ENCODE results near the gene PHRF1.
A peak's percentile ranks its signal among the peaks of the same experiment; 100 is the strongest.

PHRF1 gene

DNA sequence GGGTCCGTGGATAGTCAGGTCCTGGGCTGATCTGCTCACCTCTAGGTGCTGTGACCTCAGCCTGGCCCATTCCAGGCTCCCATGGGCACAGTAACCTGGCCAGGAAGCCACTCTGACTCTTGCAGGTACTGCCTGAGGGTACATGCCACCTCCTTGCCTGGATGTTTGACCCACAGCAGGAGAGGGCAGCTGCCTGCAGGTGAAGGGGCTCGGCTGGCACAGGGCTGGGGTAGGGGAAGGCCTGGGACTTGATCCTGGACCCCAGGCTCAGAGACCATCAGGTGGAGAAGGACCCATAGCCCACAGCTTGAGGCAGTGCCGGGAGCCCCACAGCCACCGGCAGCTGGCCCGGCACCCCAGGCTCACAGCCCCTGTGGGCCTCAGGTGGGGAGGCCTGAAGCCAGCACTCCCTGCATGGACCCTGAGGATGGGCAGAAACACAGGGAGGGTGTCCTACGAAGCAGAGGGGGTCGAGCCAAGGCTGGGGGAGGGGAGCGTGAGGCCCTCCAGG, 36.2 kb upstream of the PHRF1 start:
- DNase-seq (ENCODE audit: low read depth), result no peak

DNA sequence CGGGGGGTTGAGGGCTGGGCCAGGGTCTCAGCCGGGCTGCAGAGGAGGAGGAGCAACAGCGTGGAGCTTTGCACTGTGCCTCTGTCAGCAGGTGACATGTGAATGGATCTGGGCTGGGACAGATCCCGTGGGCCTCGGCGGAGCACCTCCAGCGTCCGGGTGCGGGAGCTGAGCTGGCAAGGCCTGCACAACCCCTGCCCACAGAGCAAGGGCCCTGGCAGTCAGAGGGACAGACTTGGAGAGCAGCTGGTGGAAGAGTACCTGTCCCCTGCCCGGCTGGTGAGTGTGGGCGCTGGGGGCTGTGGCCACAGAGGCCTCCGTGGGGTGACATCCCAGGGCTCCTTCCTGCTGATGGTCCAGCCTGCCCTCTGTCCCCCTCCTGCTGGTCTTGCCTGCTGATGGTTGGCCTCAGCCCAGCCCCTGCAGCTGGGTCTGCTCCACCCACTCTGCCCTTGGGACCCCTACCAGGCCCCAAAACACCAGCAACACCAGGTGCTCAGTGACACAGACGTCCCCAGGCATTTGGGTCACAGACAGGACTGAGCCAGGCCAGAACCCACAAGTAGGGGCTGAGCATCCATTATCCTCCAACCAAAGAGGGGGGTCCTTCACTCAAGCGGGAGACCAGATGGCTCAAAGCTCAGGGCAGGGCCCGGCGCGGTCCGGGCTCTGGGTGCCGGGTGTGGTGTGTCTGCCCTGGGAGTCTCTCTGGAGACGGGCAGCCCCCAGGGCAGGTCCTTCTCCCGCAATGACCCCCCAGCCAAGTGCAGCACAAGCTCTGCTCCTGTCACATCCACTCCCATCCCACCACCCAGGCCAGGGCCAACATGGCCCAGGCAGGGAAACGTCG, 35.5 kb upstream of the PHRF1 start:
- no peak for DNase-seq (ENCODE audit: low read depth)

DNA sequence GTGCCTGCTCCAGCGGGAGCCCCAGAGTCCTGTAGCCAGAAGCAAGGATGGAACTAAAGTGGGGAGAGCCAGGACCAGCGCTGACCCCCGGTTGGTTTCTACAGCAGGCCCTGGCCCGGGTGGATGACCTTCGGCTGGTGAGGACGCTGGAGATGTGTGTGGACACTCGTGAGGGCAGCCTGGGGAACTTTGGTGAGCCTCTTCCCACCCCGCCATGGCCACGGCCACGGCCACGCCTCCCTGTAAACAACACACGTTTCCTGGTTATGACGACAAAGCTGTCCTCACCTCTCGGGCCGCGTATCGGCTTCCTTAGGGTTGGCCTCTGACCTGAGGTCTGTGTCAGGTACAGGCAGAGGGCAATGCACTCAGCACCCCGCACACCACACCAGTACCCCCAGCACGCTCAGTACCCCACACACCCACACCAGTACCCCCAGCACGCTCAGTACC, 34.8 kb upstream of the PHRF1 start:
- DNase-seq (ENCODE audit: low read depth), result no peak

GRCh38 chr11:544817-545166, 31.5 kb upstream of the PHRF1 start:
- no peak for DNase-seq (ENCODE audit: low read depth)

DNA sequence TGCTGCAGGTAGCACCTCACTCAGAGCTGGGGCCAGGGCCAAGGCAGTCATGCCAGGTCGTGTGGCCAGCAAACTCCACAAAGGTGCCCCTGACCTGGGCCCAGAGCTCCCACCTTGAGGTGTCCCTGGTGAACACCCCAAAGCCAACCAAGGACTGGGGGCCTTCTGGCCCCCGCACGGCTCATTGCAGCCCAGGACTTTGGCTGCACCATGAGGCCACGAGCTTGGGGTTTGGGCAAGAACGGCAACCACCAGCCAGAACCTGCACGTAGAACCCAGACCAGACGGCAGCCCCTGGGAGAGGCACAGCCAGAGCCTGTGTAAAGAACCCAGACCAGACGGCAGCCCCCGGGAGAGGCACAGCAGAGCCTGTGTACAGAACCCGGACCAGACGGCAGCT, 31.1 kb upstream of the PHRF1 start:
- DNase-seq (ENCODE audit: low read depth), result no peak

DNA sequence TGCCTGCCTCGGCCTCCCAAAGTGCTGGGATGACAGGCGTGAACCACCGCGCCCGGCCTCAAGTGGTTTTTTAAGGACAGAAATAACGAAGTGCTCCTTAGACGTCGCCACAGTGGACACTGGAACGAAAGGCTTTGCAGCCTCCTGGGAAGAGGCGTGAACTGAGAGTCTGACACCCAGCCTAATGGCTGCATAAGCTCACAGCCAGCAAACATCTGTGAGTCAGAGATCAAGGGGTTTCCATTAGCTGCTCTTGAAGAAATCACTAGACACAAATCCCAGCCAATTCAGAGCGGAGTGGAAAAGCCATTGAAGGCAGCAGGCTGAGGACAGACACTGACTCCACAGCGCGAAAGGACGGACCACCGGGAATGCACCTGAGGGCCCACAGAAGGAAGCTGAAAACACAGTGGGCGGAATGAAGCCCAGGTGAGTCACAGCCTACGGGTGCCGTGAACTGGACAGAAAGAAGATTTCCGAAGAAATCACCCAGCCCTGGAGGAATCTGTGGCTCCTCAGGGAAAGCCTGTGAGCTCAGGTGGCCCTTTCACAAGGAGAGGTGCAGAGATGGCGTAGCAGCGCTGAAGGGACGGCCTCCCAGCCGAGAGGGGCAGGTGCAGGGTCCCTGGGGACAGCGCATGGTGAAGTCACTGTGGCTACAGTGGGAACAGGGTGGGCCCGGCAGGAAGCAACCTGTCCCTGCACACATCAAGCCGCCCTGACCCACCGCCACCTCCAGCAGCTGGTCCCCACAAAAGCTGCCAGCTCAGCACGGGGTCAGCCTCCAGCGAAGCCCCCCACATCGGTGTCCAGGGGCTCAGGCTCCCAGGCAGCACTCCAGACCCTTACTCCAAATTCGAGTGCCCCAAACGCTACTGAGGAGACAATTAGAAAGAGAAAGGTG, 27.3 kb upstream of the PHRF1 start:
- DNase-seq (ENCODE audit: low read depth), result no peak

DNA sequence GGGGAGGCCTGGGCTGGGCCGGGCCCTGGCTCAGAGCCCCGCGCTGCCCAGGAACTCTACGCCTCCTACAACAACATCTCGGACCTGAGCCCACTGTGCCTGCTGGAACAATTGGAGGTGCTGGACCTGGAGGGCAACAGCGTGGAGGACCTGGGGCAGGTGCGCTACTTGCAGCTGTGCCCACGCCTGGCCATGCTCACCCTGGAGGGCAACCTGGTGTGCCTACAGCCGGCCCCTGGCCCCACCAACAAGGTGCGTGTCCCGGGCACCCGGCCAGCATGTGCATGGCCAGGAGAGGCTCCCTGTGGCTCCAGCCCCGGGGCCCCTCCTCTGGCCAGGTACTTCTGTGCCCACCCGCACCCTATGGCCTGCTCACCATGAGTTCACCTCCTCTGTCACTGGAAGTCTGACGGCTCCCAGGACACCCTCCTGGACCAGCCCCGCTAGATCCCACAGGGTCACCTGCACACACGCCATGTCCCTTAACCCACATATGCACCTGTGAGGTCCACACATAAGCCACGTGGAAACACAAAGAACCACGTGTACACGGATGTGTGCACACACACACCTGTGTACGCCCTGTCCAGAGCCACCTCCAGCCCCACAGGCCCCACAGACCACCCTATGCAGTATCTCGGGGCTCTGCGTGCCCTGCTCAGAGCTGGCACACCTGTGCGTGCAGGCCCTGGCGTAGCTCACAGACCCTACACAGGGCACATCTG, 26.1 kb upstream of the PHRF1 start:
- DNase-seq (ENCODE audit: low read depth), result no peak

- no peak for DNase-seq (ENCODE audit: low read depth)
Measured at GRCh38 chr11:550746-551085, 25.6 kb upstream of the PHRF1 start.

GRCh38 chr11:551131-551530, 25.1 kb upstream of the PHRF1 start:
- no peak for DNase-seq (ENCODE audit: low read depth)

- no peak for DNase-seq (ENCODE audit: low read depth)
Measured at GRCh38 chr11:551596-551995, 24.7 kb upstream of the PHRF1 start.

DNA sequence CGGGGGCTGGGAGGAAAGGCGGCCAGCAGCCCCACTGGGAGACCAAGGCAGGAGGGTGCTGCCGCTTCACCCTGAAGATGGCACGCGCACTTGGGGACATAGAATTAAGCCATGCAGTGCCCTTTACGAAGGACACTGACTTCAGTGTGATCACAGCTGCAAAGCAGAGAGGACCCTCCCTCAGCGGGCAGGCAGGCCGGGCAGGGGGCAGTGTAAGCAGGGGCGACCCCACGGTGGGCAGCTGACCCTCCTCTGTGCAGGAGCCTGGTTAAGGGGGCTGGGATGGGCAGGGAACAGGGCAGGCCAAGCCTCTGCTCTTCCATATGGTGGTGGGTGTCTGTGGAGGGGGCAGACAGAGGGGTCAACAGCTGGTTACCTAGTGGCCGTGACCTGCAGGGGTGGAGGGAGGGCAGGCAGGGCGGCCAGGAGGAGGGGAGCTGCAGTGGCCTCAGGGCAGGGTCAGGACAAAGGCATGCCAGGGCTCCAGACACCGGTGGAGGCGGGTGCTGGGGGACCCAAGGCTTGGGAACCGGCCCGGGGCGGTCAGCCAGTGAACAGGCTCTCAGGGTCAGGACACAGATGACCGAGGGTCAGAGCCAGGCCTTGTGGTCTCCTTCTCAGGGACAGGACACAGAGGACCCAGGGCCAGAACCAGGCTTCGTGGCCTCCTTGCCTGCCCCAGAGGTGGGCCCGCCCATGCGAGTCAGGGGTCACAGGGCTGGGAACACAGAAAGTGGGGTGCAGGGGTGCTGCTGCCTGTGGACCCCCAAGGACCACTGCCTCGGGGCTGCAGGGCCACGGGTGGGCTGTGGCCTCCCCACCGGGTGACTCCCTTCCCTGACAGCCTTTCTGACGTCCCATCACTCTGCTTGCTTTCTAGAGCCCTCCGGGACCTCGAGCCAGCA, 22.9 kb upstream of the PHRF1 start:
- DNase-seq (ENCODE audit: low read depth), result no peak

DNA sequence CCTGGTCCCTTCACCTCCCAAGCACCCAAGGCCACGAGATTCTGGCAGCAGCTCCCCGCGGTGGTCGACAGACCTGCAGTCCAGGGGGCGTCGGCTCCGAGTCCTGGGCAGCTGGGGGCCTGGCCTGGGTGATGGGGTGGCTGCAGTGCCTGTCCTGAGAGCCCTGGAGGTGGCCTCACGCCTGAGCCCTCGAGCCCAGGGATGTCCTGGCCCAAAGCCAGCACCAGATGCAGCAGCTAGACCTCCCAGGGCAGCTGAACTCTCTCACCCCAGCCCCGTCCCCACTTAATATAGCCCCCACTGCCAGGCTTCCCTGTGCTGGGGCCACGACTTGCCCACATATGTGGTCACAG, 22.3 kb upstream of the PHRF1 start:
- no peak for DNase-seq (ENCODE audit: low read depth)

GRCh38 chr11:554428-555226, 21.6 kb upstream of the PHRF1 start:
- DNase-seq (ENCODE audit: low read depth), result peak; percentile 72

DNA sequence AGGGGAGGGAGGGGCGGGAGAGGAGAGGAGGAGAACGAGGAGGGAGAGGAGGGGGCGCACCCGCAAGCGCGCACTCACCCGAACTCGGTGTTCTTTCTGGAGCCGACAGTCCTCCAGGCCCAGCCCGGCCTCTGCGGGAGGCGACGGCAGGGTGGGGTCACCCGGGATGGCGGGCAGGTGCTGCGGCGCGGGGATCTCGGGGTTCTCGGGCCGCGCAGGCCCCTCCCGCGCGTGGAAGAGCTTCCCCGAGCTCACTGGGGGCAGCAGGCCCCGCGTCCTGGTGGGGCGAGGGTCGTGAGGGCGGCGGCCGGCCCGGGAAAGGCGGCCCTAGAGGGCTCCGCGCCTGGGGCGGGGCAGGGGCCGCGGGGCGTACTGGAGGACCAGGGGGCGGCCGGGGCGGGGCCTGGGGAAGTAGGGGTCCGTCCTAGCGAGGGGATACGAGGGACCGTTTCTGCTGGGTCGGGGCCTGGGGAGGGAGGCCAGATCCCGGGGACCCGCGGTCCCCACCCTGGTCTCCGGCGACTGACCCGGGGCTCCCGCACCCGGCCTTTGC, 21.0 kb upstream of the PHRF1 start:
- DNase-seq (ENCODE audit: low read depth), result no peak

GRCh38 chr11:555780-556661, 20.2 kb upstream of the PHRF1 start:
- no peak for DNase-seq (ENCODE audit: low read depth)

GRCh38 chr11:556662-557256, 19.5 kb upstream of the PHRF1 start:
- no peak for DNase-seq (ENCODE audit: low read depth)

GRCh38 chr11:557328-558132, 18.7 kb upstream of the PHRF1 start:
- no peak for DNase-seq (ENCODE audit: low read depth)

DNA sequence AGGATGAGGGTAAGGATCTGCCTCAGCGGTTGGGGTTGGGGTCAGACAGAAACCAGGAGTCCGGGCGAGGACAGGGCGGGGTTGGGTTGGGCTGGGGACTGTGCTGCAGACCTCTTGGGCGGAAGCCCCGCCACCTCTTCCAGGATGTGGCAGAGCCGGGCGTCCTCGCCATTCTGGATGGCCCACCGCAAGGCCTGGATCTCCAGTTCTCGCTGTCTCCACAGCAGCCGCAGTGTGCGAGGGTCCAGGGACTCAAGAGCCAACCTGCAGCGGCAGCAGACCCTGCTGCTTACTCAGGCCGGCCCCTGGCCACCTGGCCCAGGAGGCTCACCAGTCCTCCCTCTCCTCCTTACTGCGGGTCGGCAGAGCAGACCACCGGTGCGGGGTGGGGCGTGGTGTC, 17.8 kb upstream of the PHRF1 start:
- no peak for DNase-seq (ENCODE audit: low read depth)
